HG03108 (cell line): ENCODE data around the gene ANXA11.

ENCODE experiments used
- ATAC-seq: cut with Tn5 transposase; IDR thresholded peaks from one replicate; pipeline ENCODE4 v1.9.1; 2021; ENCODE audit warnings: moderate library complexity; ENCODE audit not compliant: unreplicated experiment

The ANXA11 gene

GRCh38 chr10:80110986-80111385 lies 94.4 kb downstream of the ANXA11 start:
- no peak for ATAC-seq

- no peak for ATAC-seq
Observed at GRCh38 chr10:80108576-80109239, 96.6 kb downstream of the ANXA11 start.

- no peak for ATAC-seq
Observed at GRCh38 chr10:80104066-80104926, 101.0 kb downstream of the ANXA11 start.
